Measurements from ENCODE around the gene SLC16A10. TPM values are rescaled to one million over a fixed set of nuclear protein-coding genes. Genes with fewer than 3 reads are reported as not detected.

SLC16A10 gene
- total and polyA plus RNA-seq, 2 of the 13 experiments (the other 11 are each of a cell fraction or from before 2014, with no cell fraction given) = 8.2 to 20.1 TPM

- TF ChIP-seq, protein P1, sequence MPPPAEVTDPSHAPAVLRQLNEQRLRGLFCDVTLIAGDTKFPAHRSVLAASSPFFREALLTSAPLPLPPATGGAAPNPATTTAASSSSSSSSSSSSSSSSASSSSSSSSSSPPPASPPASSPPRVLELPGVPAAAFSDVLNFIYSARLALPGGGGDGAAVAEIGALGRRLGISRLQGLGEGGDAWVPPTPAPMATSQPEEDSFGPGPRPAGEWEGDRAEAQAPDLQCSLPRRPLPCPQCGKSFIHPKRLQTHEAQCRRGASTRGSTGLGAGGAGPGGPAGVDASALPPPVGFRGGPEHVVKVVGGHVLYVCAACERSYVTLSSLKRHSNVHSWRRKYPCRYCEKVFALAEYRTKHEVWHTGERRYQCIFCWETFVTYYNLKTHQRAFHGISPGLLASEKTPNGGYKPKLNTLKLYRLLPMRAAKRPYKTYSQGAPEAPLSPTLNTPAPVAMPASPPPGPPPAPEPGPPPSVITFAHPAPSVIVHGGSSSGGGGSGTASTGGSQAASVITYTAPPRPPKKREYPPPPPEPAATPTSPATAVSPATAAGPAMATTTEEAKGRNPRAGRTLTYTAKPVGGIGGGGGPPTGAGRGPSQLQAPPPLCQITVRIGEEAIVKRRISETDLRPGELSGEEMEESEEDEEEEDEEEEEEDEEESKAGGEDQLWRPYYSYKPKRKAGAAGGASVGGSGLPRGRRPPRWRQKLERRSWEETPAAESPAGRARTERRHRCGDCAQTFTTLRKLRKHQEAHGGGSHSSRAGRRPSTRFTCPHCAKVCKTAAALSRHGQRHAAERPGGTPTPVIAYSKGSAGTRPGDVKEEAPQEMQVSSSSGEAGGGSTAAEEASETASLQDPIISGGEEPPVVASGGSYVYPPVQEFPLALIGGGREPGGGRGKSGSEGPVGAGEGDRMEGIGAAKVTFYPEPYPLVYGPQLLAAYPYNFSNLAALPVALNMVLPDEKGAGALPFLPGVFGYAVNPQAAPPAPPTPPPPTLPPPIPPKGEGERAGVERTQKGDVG (CRISPR knock-in tag; IDR thresholded peaks at IDR 0.05; ENCODE audit: borderline replicate concordance) = no peak
- TF ChIP-seq, protein P2, sequence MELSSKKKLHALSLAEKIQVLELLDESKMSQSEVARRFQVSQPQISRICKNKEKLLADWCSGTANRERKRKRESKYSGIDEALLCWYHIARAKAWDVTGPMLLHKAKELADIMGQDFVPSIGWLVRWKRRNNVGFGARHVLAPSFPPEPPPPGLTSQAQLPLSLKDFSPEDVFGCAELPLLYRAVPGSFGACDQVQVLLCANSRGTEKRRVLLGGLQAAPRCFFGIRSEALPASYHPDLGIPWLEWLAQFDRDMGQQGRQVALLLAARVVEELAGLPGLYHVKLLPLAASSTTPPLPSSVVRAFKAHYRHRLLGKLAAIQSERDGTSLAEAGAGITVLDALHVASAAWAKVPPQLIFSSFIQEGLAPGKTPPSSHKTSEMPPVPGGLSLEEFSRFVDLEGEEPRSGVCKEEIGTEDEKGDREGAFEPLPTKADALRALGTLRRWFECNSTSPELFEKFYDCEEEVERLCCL (CRISPR knock-in tag; IDR thresholded peaks at IDR 0.05; ENCODE audit: borderline replicate concordance) = no peak
- TF ChIP-seq IKZF4 (CRISPR knock-in tag; IDR thresholded peaks at IDR 0.05; ENCODE audit: borderline replicate concordance, low read depth, not compliant biosample characterization) = no peak
- no peak for TF ChIP-seq PRPF4 (IDR thresholded peaks at IDR 0.05; ENCODE audit: low read depth, low read length, poor library complexity, severe bottlenecking)
- TF ChIP-seq GABPB1 (CRISPR knock-in tag; IDR thresholded peaks at IDR 0.05) = no peak
- no peak for TF ChIP-seq ATF4 (CRISPR knock-in tag; IDR thresholded peaks at IDR 0.05)
- TF ChIP-seq XRCC5 (optimal IDR thresholded peaks at IDR 0.05; ENCODE audit: low read length) = no peak
- TF ChIP-seq, protein P3, sequence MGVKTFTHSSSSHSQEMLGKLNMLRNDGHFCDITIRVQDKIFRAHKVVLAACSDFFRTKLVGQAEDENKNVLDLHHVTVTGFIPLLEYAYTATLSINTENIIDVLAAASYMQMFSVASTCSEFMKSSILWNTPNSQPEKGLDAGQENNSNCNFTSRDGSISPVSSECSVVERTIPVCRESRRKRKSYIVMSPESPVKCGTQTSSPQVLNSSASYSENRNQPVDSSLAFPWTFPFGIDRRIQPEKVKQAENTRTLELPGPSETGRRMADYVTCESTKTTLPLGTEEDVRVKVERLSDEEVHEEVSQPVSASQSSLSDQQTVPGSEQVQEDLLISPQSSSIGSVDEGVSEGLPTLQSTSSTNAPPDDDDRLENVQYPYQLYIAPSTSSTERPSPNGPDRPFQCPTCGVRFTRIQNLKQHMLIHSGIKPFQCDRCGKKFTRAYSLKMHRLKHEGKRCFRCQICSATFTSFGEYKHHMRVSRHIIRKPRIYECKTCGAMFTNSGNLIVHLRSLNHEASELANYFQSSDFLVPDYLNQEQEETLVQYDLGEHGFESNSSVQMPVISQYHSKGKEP (CRISPR knock-in tag; IDR thresholded peaks at IDR 0.05) = no peak
Measured at GRCh38 chr6:111204881-111205280, 117.6 kb downstream of the SLC16A10 start (continued).
